Natural killer cell (primary cell): ENCODE measurements around the gene RPSA. TPM values are rescaled to one million over a fixed set of nuclear protein-coding genes. Genes with fewer than 3 reads are reported as not detected.

Source experiments
- ATAC-seq, 3 donors: fragments of 150-1000 bp in 2 of 3; fragments of 200-7000 bp in 1 of 3; cut with Tn5 transposase; 1 replicate in 1 of 3; 2 replicates in 2 of 3; pipeline ENCODE4 v1.10.0; 2021; ENCODE audit warnings: mild to moderate bottlenecking in 2 of 3, moderate library complexity in 2 of 3
- DNase-seq, 2 donors: peaks; one replicate each; pipeline versions ENCODE4 v3.0.0 to v3.0.0-alpha.2; 2013 to 2021; ENCODE audit warnings: mixed read lengths in 1 of 2
- H3K27ac ChIP-seq: one replicate; pipeline ENCODE4 v1.5.1; 2013; ENCODE audit warnings: mild to moderate bottlenecking, low read length
- H3K27me3 ChIP-seq: one replicate; pipeline ENCODE4 v1.6.1; 2013; ENCODE audit warnings: low read length; ENCODE audit not compliant: control insufficient read depth, insufficient read depth
- H3K36me3 ChIP-seq: one replicate; pipeline ENCODE4 v1.6.1; 2013; ENCODE audit warnings: low read length; ENCODE audit not compliant: control insufficient read depth, insufficient read depth
- H3K4me1 ChIP-seq: one replicate; pipeline ENCODE4 v1.6.1; 2013; ENCODE audit warnings: low read length; ENCODE audit not compliant: control insufficient read depth, insufficient read depth
- H3K4me3 ChIP-seq: one replicate; pipeline ENCODE4 v1.5.1; 2013; ENCODE audit warnings: low read length
- H3K9me3 ChIP-seq: one replicate; pipeline ENCODE4 v1.6.1; 2013; ENCODE audit warnings: low read length; ENCODE audit not compliant: control insufficient read depth, insufficient read depth
- H3K27ac Mint-ChIP-seq, 2 donors: one replicate each; pipeline ENCODE4 v1.8.0; 2022; ENCODE audit warnings: mild to moderate bottlenecking in 2 of 2, mixed read lengths in 2 of 2, moderate library complexity in 1 of 2
- H3K27me3 Mint-ChIP-seq, 2 donors: one replicate each; pipeline ENCODE4 v1.8.0; 2022; ENCODE audit warnings: low read depth in 2 of 2, mixed read lengths in 2 of 2
- H3K36me3 Mint-ChIP-seq: one replicate; pipeline ENCODE4 v1.8.0; 2022; ENCODE audit warnings: mixed read lengths
- H3K4me1 Mint-ChIP-seq, 2 donors: one replicate each; pipeline ENCODE4 v1.8.0; 2022; ENCODE audit warnings: mixed read lengths in 2 of 2
- H3K4me3 Mint-ChIP-seq: one replicate; pipeline ENCODE4 v1.8.0; 2022; ENCODE audit warnings: mild to moderate bottlenecking, moderate library complexity, mixed read lengths
- H3K9me3 Mint-ChIP-seq, 2 donors: one replicate each; pipeline ENCODE4 v1.8.0; 2022; ENCODE audit warnings: mixed read lengths in 2 of 2
- WGBS: methylation state at CpG from one replicate; pipeline ENCODE4 v1.1.7; 2013; ENCODE audit warnings: missing lambda C conversion rate; ENCODE audit not compliant: insufficient coverage; 5-methylcytosine and 5-hydroxymethylcytosine counted together
- intact Hi-C: fragments of 100-400 bp; cut with micrococcal nuclease; formaldehyde crosslinking; loops from one replicate; pipeline ENCODE4 v1.14.2; 2022
- total RNA-seq, 4 donors: library from RNA; stranded (reverse); fragments of 120-200 nt in 1 of 4; gene quantifications; one replicate each; pipeline versions ENCODE4 v1.2.3 to v1.2.4, GENCODE V29; 2013 to 2022
- TF ChIP-seq, protein P1 (sequence below): fragments of 200-600 bp; IDR thresholded peaks from one replicate; pipeline ENCODE4 v1.8.0; 2022; ENCODE audit warnings: antibody characterized with exemption

RPSA gene
- total RNA-seq, 3 donors from 2014 or later (not counting 1 experiment from before 2014, with no cell fraction given) = 737 to 921 (median 821) TPM

GRCh38 chr3:39440316-39440715 lies 33.8 kb downstream of the RPSA start:
- intact Hi-C loops = loop anchor here (10.0 kb wide), 1 partner anchor 874 kb away; no protein-coding TSS in a partner anchor
- H3K9me3 Mint-ChIP-seq = no peaks in the 10 kb centered on the region
- WGBS = 98% methylated on average over 5 of the region's 8 CpGs
- H3K27me3 Mint-ChIP-seq = no peaks in the 10 kb centered on the region
- H3K4me3 Mint-ChIP-seq = no peak overlapping the region
- DNase-seq (no peak), ATAC-seq (no peak)
- Histone ChIP-seq H3K4me1 (no peaks in the 10 kb centered on the region), H3K27ac (no peak overlapping the region), H3K9me3 (no peaks in the 10 kb centered on the region), H3K4me3 (no peak overlapping the region), H3K36me3 (no peaks in the 10 kb centered on the region), H3K27me3 (no peaks in the 10 kb centered on the region)
- no peaks in the 10 kb centered on the region for H3K36me3 Mint-ChIP-seq
- TF ChIP-seq, protein P1, sequence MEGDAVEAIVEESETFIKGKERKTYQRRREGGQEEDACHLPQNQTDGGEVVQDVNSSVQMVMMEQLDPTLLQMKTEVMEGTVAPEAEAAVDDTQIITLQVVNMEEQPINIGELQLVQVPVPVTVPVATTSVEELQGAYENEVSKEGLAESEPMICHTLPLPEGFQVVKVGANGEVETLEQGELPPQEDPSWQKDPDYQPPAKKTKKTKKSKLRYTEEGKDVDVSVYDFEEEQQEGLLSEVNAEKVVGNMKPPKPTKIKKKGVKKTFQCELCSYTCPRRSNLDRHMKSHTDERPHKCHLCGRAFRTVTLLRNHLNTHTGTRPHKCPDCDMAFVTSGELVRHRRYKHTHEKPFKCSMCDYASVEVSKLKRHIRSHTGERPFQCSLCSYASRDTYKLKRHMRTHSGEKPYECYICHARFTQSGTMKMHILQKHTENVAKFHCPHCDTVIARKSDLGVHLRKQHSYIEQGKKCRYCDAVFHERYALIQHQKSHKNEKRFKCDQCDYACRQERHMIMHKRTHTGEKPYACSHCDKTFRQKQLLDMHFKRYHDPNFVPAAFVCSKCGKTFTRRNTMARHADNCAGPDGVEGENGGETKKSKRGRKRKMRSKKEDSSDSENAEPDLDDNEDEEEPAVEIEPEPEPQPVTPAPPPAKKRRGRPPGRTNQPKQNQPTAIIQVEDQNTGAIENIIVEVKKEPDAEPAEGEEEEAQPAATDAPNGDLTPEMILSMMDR = no peak
- H3K4me1 Mint-ChIP-seq = no peaks in the 10 kb centered on the region
- no peak overlapping the region for H3K27ac Mint-ChIP-seq

DNA sequence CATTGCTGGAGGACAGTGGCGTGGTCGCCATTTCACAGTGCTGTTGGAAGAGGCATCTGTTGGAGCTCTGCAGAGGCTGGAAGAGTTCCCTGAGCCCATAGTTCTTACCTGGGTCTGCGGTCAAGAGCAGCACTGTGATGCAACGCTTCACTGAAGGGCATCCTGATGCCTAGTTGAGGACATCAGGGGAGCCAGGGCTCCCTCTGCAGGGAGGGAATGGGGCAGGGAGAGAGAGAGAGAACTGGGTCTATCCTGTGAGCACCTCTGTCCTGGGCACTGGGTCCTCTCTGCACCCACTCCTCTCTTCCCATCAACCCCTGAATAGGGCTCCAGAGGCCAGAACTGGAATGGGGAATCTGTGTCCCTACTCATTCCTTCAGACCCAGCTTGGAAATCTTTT lies 37.0 kb downstream of the RPSA start:
- Histone ChIP-seq H3K4me3 (no peak overlapping the region), H3K27me3 (no peaks in the 10 kb centered on the region), H3K36me3 (no peaks in the 10 kb centered on the region), H3K4me1 (peaks cover 3% of the 10 kb centered on the region), H3K27ac (no peak overlapping the region), H3K9me3 (no peaks in the 10 kb centered on the region)
- ATAC-seq (no peak), DNase-seq (no peak)
- H3K4me3 Mint-ChIP-seq = no peak overlapping the region
- WGBS = 94% methylated on average over 4 of the region's 4 CpGs
- H3K27me3 Mint-ChIP-seq = peaks cover 2 to 8% of the 10 kb centered on the region in 2 donors
- TF ChIP-seq, protein P1 = no peak
- H3K4me1 Mint-ChIP-seq = peaks cover 0 to 4% of the 10 kb centered on the region in 2 donors
- intact Hi-C loops = loop anchor here (10.0 kb wide), 1 partner anchor 871 kb away; no protein-coding TSS in a partner anchor
- H3K36me3 Mint-ChIP-seq = no peaks in the 10 kb centered on the region
- no peak overlapping the region for H3K27ac Mint-ChIP-seq
- H3K9me3 Mint-ChIP-seq = no peaks in the 10 kb centered on the region

DNA sequence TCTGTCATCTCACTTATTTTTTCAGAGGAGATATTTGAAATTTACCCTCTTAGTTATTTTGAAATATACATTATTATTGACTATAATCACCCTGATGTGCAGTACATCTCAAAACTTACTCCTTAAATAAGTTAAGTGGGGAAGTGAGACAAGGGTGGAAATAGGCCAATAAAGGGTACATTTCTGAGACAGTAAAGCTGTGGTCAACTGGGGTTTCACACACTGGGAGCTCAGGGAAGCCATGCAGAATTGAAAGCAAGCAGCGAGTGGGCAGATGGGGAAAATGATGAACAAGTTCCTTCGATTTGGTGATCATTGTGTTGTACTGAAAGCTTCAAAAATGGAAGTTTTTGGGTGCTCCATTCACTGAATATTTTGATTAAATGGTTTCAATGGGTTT lies 39.4 kb downstream of the RPSA start:
- Histone ChIP-seq H3K4me1 (peaks cover 3% of the 10 kb centered on the region), H3K4me3 (no peak overlapping the region), H3K9me3 (no peaks in the 10 kb centered on the region), H3K36me3 (no peaks in the 10 kb centered on the region), H3K27me3 (no peaks in the 10 kb centered on the region), H3K27ac (no peak overlapping the region)
- 49% methylated on average over 2 of the region's 2 CpGs for WGBS
- Mint-ChIP-seq H3K9me3 (no peaks in the 10 kb centered on the region), H3K4me1 (peaks cover 0 to 4% of the 10 kb centered on the region in 2 donors), H3K27ac (no peak overlapping the region), H3K4me3 (no peak overlapping the region), H3K27me3 (peaks cover 2 to 8% of the 10 kb centered on the region in 2 donors), H3K36me3 (no peaks in the 10 kb centered on the region)
- TF ChIP-seq, protein P1 = no peak
- intact Hi-C loops = loop anchor here (10.0 kb wide), 1 partner anchor 869 kb away; no protein-coding TSS in a partner anchor
- no peak for ATAC-seq
- DNase-seq = no peak

GRCh38 chr3:39446444-39446843 lies 39.9 kb downstream of the RPSA start:
- H3K4me3 ChIP-seq = no peak overlapping the region
- intact Hi-C loops = loop anchor here (10.0 kb wide), 1 partner anchor 868 kb away; no protein-coding TSS in a partner anchor
- TF ChIP-seq, protein P1 = no peak

More at GRCh38 chr3:39446444-39446843, 39.9 kb downstream of the RPSA start:
- peaks cover 3% of the 10 kb centered on the region for H3K4me1 ChIP-seq
- ATAC-seq (no peak), DNase-seq (no peak)
- Mint-ChIP-seq H3K9me3 (no peaks in the 10 kb centered on the region), H3K4me1 (peaks cover 0 to 4% of the 10 kb centered on the region in 2 donors), H3K36me3 (no peaks in the 10 kb centered on the region), H3K4me3 (no peak overlapping the region), H3K27me3 (peaks cover 2 to 8% of the 10 kb centered on the region in 2 donors), H3K27ac (no peak overlapping the region)
- no peaks in the 10 kb centered on the region for H3K27me3 ChIP-seq
- H3K27ac ChIP-seq = no peak overlapping the region
- H3K36me3 ChIP-seq = no peaks in the 10 kb centered on the region
- WGBS = 88% methylated on average over 1 of the region's 2 CpGs
- no peaks in the 10 kb centered on the region for H3K9me3 ChIP-seq
